ENCODE measurements around the gene ROPN1B.
"Not testable (repeated sequence)": the region's sequence is repeated elsewhere in the genome, so short reads cannot be mapped to it uniquely, and the experiment has no call there.

The ROPN1B gene

DNA sequence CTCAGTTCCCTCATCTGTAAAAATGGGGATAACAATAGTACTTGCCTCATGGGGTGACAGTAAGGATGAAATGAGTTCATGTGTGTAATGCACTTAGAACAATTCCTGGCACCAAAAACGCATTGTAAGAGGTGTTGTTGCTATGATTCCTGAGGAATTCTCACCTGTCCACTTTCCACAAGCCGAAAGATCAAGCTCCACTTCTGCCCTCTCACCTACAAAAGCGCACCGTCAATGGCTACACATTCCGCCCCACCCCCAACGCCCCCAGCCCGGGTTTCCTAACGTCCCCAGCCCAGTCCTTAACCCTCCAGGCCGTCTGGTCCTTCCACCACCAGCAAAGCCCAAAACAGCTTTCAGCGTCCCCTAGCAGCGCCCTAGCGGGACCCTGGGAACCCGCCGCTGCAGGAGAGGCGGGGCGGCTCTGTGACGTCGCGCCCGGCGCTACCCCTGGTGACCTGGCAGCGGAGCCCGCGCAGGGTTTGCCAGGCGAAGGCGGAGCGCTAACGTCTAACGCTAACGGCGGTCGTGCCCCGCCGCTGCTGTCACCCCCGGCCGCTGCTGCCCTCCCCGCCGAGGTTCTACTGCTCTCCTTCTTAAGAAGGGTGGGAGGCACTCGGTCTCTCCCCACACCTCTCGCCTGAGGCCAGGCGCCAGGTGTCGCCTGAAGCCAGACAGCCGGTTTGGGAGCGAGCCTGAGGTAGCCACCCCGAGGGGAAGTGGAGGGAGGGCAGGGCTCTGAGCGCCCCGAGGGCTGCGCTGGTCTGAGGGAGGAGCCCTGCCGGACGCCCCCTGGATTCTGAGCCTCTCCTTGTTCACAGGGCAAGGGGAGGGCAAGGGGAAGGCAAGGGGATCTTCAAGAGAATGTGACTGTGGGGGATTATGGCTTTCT is at the start of gene ROPN1B:
Gene ROPN1B, plus strand, starts transcription at position 478 of the 892 bp plus-strand sequence. CDS start 2,877 bp downstream, outside the sequence.
- in situ Hi-C loops (cut with MboI; ENCODE audit: low sequenced_read_pairs), result not testable (repeated sequence)

GRCh38 chr3:125920191-125920590 is 48.8 kb upstream of the ROPN1B start:
- in situ Hi-C loops (cut with MboI; ENCODE audit: low sequenced_read_pairs), result not testable (repeated sequence)

- in situ Hi-C loops (cut with MboI; ENCODE audit: low sequenced_read_pairs), result not testable (repeated sequence)
Observed at GRCh38 chr3:125920751-125921279, 48.2 kb upstream of the ROPN1B start.

DNA sequence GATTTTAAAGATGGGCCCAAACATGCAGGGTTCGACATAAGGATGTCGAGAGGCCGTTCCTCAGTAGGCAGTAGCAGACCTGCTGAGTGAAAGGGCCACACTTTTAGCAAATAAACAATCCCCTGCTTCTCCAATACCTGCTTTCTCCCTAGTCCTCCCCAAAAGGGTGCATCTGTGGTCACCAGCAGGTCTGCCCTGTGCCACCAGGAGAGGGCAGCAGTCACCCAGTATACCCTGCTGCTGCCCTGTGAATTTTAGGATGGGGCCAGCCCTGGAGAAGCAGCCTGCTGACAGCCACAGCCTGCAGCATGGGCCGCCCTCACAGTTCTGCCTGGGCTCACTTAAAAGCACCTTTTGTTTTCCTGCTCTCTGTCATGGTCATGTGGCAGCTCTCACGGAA is 47.3 kb upstream of the ROPN1B start:
- in situ Hi-C loops (cut with MboI; ENCODE audit: low sequenced_read_pairs), result not testable (repeated sequence)

DNA sequence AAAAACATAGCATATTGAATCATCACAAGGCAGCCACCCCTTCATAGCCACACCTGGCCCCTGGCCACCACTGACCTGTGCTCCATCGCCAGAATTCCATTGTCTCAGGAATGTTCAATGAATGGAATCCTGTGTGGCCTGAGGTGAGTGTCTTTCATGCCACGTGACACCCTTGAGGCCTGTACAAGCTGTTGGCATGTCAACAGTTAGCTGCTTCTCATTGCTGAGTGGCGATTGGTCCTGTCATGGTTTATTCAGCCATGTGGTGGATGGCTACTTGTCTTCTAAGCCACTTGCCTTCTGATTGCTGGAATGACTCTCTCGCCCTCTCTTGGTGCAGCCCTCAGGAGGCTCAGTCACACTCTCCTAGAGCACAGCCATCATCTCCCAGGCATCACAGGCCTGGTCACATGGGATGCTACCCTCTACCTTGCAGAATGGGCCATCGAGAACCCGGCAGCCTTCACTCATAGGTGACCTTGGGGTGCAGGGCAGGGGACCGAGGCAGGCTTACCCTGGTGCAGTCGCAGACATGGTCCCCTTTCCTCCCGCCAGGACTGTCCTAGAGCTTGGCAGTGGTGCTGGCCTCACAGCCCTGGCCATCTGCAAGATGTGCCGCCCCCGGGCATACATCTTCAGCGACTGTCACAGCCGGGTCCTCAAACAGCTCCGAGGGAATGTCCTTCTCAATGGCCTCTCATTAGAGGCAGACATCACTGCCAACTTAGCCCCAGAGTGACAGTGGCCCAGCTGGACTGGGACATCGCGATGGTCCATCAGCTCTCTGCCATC is 45.5 kb upstream of the ROPN1B start:
- in situ Hi-C loops (cut with MboI; ENCODE audit: low sequenced_read_pairs), result not testable (repeated sequence)

DNA sequence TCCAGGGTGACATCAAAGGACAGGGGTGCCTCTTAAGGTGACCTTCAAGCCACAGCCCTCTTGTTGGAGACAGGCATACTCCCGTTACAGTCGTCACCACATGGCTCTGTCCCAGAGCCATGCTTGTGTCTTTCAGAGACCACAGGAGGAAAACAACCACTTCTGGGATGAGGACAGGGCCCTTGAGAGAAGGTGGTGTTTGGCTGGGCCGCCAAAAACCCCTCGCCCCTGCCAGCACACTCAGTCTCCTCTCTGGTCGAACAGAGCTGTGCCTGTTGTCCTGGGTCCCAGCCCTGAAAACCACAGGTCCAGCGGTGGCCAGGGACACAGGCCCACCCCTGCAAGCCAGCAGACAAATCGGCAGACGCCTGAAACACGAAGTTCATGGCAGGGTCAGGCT is 44.7 kb upstream of the ROPN1B start:
- in situ Hi-C loops (cut with MboI; ENCODE audit: low sequenced_read_pairs), result not testable (repeated sequence)

GRCh38 chr3:125925727-125926126 is 43.3 kb upstream of the ROPN1B start:
- in situ Hi-C loops (cut with MboI; ENCODE audit: low sequenced_read_pairs), result not testable (repeated sequence)

- in situ Hi-C loops (cut with MboI; ENCODE audit: low sequenced_read_pairs), result not testable (repeated sequence)
Observed at GRCh38 chr3:125928771-125929545, 40.0 kb upstream of the ROPN1B start.

GRCh38 chr3:125929765-125930164 is 39.2 kb upstream of the ROPN1B start:
- in situ Hi-C loops (cut with MboI; ENCODE audit: low sequenced_read_pairs), result not testable (repeated sequence)

- in situ Hi-C loops (cut with MboI; ENCODE audit: low sequenced_read_pairs), result not testable (repeated sequence)
Observed at GRCh38 chr3:125931355-125931880, 37.6 kb upstream of the ROPN1B start.

- in situ Hi-C loops (cut with MboI; ENCODE audit: low sequenced_read_pairs), result not testable (repeated sequence)
Observed at GRCh38 chr3:125933397-125934173, 35.4 kb upstream of the ROPN1B start.

DNA sequence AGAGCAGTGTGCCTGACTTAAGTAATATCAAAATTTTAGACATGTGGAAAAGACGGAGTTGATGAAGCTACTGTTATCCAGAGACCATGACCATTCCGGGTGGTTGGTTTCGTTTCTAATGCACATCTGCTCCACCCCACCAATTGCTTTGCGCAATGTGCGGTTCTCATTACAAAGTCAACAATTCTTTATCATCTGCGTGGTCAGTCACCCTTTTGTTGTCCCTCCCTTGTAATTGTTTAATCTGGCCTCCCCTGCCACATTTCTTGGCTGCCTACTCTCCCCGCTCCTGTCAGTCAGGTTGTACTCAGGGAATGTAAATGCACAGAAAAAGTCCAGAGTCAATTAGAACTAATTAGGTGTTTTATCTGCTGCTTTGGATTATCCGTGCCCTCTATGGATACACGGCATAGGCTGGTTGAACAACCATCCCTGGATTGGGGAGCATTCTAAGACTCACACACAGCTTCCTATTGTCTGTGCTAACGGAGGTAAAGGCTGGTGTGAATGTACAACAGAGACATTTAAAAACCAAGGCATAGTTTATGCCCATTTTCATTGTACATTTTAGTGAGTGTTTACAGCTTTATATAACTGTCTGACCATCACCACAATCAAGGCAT is 33.6 kb upstream of the ROPN1B start:
- in situ Hi-C loops (cut with MboI; ENCODE audit: low sequenced_read_pairs), result not testable (repeated sequence)

DNA sequence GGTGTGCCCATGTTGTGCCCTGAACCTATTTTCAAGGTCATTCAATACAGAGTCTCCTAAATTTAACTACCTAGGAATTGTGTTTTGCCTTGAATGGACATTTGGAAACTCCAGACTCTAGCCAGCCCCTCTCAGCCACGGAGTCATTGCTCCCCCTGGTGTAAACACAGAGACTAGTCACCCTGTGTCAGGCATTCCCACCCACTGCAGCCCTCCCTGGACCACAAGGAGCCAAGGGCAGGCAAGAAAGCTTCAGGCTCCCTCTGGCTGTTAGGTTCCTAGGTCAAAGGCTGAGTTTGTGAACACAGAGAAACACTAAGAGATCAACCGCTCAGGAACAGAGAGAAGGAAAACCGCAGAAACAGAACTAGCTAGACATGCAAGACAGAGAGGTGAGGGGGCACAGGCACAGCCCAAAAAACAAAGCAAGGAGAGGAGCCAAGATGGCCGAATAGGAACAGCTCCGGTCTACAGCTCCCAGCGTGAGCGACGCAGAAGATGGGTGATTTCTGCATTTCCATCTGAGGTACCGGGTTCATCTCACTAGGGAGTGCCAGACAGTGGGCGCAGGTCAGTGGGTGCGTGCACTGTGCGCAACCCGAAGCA is 32.7 kb upstream of the ROPN1B start:
- in situ Hi-C loops (cut with MboI; ENCODE audit: low sequenced_read_pairs), result not testable (repeated sequence)

DNA sequence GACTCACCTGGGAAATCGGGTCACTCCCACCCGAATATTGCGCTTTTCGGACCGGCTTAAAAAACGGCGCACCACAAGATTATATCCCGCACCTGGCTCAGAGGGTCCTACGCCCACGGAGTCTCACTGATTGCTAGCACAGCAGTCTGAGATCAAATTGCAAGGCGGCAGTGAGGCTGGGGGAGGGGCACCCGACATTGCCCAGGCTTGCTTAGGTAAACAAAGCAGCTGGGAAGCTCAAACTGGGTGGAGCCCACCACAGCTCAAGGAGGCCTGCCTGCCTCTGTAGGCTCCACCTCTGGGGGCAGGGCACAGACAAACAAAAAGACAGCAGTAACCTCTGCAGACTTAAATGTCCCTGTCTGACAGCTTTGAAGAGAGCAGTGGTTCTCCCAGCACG is 32.1 kb upstream of the ROPN1B start:
- in situ Hi-C loops (cut with MboI; ENCODE audit: low sequenced_read_pairs), result not testable (repeated sequence)

DNA sequence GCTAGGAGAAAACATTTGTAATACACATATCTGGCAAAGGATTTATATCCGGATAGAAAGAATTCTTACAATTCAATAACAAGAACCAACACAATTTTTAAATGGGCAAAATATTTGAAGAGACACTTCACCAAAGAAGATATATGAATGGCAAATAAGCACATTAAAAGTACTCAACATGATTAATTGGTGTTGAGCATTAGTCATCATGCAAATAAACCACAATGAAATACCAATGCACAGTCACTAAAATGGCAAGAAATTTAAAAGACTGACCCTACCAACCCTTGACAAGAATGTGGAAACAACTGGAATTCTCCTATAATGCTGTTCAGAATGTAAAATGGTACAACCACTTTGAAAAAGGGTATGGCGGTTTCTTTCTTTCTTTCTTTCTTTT is 21.2 kb upstream of the ROPN1B start:
- in situ Hi-C loops (cut with MboI; ENCODE audit: low sequenced_read_pairs), result not testable (repeated sequence)

GRCh38 chr3:125948901-125949300 is 20.1 kb upstream of the ROPN1B start:
- in situ Hi-C loops (cut with MboI; ENCODE audit: low sequenced_read_pairs), result not testable (repeated sequence)

- in situ Hi-C loops (cut with MboI; ENCODE audit: low sequenced_read_pairs), result not testable (repeated sequence)
Observed at GRCh38 chr3:125951176-125951575, 17.8 kb upstream of the ROPN1B start.

DNA sequence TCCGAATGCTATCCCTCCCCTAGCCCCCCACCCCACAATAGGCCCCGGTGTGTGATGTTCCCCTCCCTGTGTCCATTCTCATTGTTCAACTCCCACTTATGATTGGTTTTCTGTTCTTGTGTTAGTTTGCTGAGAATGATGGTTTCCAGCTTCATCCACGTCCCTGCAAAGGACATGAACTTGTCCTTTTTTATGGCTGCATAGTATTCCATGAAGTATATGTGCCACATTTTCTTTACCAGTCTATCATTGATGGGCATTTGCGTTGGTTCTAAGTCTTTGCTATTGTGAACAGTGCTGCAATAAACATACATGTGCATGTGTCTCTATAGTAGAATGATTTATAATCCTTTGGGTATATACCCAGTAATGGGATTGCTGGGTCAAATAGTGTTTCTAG is 12.0 kb upstream of the ROPN1B start:
- in situ Hi-C loops (cut with MboI; ENCODE audit: low sequenced_read_pairs), result not testable (repeated sequence)
